Gastroesophageal sphincter (tissue), 4 donors: ENCODE results near the gene CYP4V2. TPM values are rescaled to one million over a fixed set of nuclear protein-coding genes. Genes with fewer than 3 reads are reported as not detected.

Experiments used
- ATAC-seq: fragments of 150-250 bp; one replicate; pipeline ENCODE4 v1.9.1; 2016; ENCODE audit warnings: mild to moderate bottlenecking, moderate library complexity
- H3K27ac ChIP-seq, 4 donors: fragments of 200-600 bp; sonication (generic) in 3 of 4; 1 replicate in 3 of 4; 2 replicates in 1 of 4; pipeline ENCODE4 v1.5.1; 2016 to 2019
- H3K27me3 ChIP-seq: fragments of 200-600 bp; sonication (generic); one replicate; pipeline ENCODE4 v1.5.1; 2019
- H3K36me3 ChIP-seq, 2 donors: fragments of 200-600 bp; sonication (generic); one replicate each; pipeline ENCODE4 v1.5.1; 2019; ENCODE audit warnings: control low read depth in 1 of 2
- H3K4me1 ChIP-seq, 3 donors: fragments of 200-600 bp; sonication (generic); 1 replicate in 2 of 3; 2 replicates in 1 of 3; pipeline ENCODE4 v1.5.1; 2016 to 2019; ENCODE audit warnings: control low read depth in 2 of 3
- H3K4me3 ChIP-seq, 2 donors: fragments of 200-600 bp; sonication (generic); one replicate each; pipeline ENCODE4 v1.5.1; 2019; ENCODE audit warnings: mild to moderate bottlenecking in 1 of 2, moderate library complexity in 1 of 2
- H3K9me3 ChIP-seq, 3 donors: fragments of 200-600 bp; sonication (generic); one replicate each; pipeline ENCODE4 v1.5.1; 2017 to 2019; ENCODE audit warnings: control low read depth in 2 of 3
- EP300 ChIP-seq: sonication (generic); formaldehyde crosslinking; IDR thresholded peaks from one replicate; pipeline ENCODE4 v1.6.1; 2017; ENCODE audit warnings: antibody characterized with exemption, mild to moderate bottlenecking
- POLR2A ChIP-seq, 2 donors: fragments of 450-650 bp; IDR thresholded peaks; one replicate each; pipeline ENCODE4 v1.6.1; 2017; ENCODE audit warnings: antibody characterized with exemption in 2 of 2, mild to moderate bottlenecking in 2 of 2, moderate library complexity in 1 of 2
- POLR2AphosphoS5 ChIP-seq: sonication (generic); formaldehyde crosslinking; IDR thresholded peaks from one replicate; pipeline ENCODE4 v1.6.1; 2017; ENCODE audit warnings: antibody characterized with exemption
- WGBS, 2 donors: methylation state at CpG; one replicate each; pipeline ENCODE4 v1.1.5; 2018; ENCODE audit warnings: low coverage in 1 of 2; 5-methylcytosine and 5-hydroxymethylcytosine counted together
- total RNA-seq, 4 donors: library from RNA; depleted of rRNA; stranded (reverse); fragments of >200 nt; gene quantifications; one replicate each; pipeline ENCODE4 v1.1.0, GENCODE V29; 2016
- TF ChIP-seq, protein P1 (sequence below), 4 experiments: fragments of 200-600 bp in 2 of 4; fragments of 450-650 bp in 2 of 4; sonication (generic) in 1 of 4; IDR thresholded peaks; one replicate each; pipeline ENCODE4 v1.5.1; 2017 to 2019; ENCODE audit warnings: antibody characterized with exemption in 4 of 4, mild to moderate bottlenecking in 2 of 4, moderate library complexity in 2 of 4

CYP4V2 gene
- total RNA-seq, 4 donors from 2014 or later = 25.6 to 44.7 (median 32.5) TPM

DNA sequence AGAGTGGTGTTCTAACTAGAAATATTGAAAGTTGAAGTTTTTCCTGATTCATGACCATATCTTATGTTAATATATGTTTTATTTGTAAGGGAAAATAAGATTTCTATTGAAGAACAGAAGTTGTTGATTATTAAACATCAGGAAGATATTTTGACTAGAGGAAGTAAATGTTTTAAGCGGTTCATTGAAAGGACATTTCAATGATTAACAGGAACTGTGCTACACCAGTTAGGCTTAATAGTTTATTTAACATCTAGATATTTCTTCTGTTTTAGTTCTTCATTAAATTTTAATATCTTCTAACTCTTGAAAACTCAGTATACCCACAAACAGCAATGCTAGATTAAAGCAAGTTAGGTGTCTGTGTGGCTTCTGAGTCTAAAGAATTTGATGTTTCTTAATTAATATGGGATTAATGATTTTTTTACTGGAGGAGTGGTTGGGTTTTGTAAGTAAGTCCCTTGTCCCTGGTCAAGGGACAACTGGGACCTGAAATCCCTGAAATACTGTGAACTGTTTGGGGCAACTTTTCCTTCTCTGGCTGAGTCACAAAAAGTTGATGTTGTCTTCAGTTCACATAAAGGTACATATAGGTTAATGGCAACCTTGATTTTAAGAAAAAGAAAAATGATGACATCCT is 42.9 kb upstream of the CYP4V2 start:
- Histone ChIP-seq H3K27me3 (no peaks in the 10 kb centered on the region), H3K4me3 (no peak overlapping the region), H3K27ac (no peak overlapping the region), H3K4me1 (peaks cover 0 to 28% (median 0%) of the 10 kb centered on the region in 3 donors), H3K9me3 (no peaks in the 10 kb centered on the region), H3K36me3 (peaks cover 0 to 16% of the 10 kb centered on the region in 2 donors)
- 93 to 96% methylated on average over 1 of the region's 1 CpG for WGBS, 2 donors
- TF ChIP-seq EP300 (no peak), POLR2AphosphoS5 (no peak), POLR2A (IDR thresholded peaks at IDR 0.05) (no peak)
- TF ChIP-seq, protein P1, sequence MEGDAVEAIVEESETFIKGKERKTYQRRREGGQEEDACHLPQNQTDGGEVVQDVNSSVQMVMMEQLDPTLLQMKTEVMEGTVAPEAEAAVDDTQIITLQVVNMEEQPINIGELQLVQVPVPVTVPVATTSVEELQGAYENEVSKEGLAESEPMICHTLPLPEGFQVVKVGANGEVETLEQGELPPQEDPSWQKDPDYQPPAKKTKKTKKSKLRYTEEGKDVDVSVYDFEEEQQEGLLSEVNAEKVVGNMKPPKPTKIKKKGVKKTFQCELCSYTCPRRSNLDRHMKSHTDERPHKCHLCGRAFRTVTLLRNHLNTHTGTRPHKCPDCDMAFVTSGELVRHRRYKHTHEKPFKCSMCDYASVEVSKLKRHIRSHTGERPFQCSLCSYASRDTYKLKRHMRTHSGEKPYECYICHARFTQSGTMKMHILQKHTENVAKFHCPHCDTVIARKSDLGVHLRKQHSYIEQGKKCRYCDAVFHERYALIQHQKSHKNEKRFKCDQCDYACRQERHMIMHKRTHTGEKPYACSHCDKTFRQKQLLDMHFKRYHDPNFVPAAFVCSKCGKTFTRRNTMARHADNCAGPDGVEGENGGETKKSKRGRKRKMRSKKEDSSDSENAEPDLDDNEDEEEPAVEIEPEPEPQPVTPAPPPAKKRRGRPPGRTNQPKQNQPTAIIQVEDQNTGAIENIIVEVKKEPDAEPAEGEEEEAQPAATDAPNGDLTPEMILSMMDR (IDR thresholded peaks at IDR 0.05) = no peak
- no peak for ATAC-seq

DNA sequence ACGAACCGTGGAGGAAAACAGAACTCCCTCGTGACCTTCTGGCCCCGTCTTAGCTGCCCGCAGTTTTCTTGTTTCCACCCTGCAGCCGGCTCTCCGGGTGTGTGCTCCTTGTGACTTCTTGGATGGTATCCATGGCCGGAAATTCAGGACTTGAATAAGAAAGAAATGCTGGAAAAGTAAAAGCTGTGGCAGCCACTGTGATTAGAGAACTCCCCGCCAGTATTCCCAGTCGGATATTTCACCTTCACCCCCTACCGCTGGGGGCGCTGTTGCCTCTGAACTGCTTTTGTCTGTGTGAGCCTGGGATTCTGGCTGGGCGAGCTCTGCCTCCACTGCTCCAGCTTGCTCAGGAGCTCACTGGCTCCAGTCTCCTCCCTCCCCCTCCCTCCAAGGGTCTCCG is 41.5 kb upstream of the CYP4V2 start:
- peak overlapping the region in 2 of 4 donors; percentile 17 to 68 for H3K27ac ChIP-seq
- H3K4me3 ChIP-seq = peak overlapping the region in 1 of 2 donors; percentile 15
- no peaks in the 10 kb centered on the region for H3K9me3 ChIP-seq
- peaks cover 0 to 30% of the 10 kb centered on the region in 2 donors for H3K36me3 ChIP-seq
- ATAC-seq = peak; percentile 71
- H3K4me1 ChIP-seq = peaks cover 0 to 18% (median 0%) of the 10 kb centered on the region in 3 donors
- H3K27me3 ChIP-seq = no peaks in the 10 kb centered on the region
- TF ChIP-seq, protein P1 (IDR thresholded peaks at IDR 0.05) = no peak
- TF ChIP-seq EP300 (no peak), POLR2A (IDR thresholded peaks at IDR 0.05) (no peak), POLR2AphosphoS5 (no peak)
- 41 to 51% methylated on average over 12 to 13 of the region's 14 CpGs for WGBS, 2 donors

GRCh38 chr4:186150926-186151325 is 40.4 kb upstream of the CYP4V2 start:
- WGBS, 2 donors = 92 to 100% methylated on average over 1 to 12 of the region's 13 CpGs
- H3K4me3 ChIP-seq = no peak overlapping the region
- no peak for ATAC-seq
- H3K4me1 ChIP-seq = peaks cover 0 to 10% (median 0%) of the 10 kb centered on the region in 3 donors
- TF ChIP-seq EP300 (no peak), POLR2AphosphoS5 (no peak)
- no peaks in the 10 kb centered on the region for H3K27me3 ChIP-seq
- no peak overlapping the region for H3K27ac ChIP-seq
- peaks cover 0 to 41% of the 10 kb centered on the region in 2 donors for H3K36me3 ChIP-seq
- H3K9me3 ChIP-seq = no peaks in the 10 kb centered on the region

- H3K9me3 ChIP-seq = no peaks in the 10 kb centered on the region
- H3K4me1 ChIP-seq = peaks cover 0 to 5% (median 0%) of the 10 kb centered on the region in 3 donors
- no peak overlapping the region for H3K4me3 ChIP-seq
- ATAC-seq = no peak
- TF ChIP-seq EP300 = no peak
- TF ChIP-seq, protein P1 (IDR thresholded peaks at IDR 0.05) = no peak
- no peak for TF ChIP-seq POLR2AphosphoS5
- TF ChIP-seq POLR2A (IDR thresholded peaks at IDR 0.05) = no peak
- peaks cover 0 to 46% of the 10 kb centered on the region in 2 donors for H3K36me3 ChIP-seq
- H3K27me3 ChIP-seq = no peaks in the 10 kb centered on the region
- WGBS, 2 donors = 83 to 100% methylated on average over 4 to 5 of the region's 7 CpGs
- H3K27ac ChIP-seq = no peak overlapping the region
Measured at GRCh38 chr4:186151499-186151898, 39.9 kb upstream of the CYP4V2 start.

DNA sequence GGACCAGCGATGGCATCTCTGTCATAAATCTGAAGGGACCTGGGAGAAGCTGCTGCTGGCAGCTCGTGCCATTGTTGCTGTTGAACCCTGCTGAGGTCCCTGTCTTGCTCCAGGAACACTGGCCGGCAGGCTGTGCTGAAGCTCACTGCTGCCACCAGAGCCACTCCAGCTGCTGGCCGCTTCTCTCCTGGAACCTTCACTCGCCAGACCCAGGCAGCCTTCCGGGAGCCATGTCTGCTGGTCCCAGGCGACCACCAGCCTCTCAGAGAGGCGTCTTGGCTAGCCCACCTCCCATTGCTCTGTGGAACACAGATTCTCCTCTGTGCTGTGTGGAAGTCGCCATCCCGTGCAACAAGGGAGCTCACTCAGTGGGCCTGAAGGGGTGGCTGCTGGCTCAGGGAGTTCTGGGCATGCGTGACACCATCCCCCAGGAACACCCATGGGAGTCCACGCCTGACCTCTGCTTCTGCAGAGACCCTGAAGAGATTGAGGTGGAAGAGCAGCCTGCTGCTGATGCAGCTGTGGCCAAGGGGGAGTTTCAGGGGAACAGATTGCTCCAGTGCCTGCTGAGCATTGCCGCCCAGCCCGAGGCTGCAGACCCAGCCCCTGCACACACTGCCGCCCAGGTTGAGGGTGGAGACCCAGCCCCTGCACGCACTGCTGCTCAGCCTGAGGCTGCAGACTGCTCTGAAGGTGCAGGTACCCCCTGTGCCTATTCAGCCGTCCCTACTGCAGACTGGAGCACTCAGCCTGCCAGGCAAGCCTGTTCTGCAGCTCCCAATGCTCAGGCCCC is 33.1 kb upstream of the CYP4V2 start:
- Histone ChIP-seq H3K4me1 (no peaks in the 10 kb centered on the region), H3K9me3 (no peaks in the 10 kb centered on the region), H3K27ac (no peak overlapping the region), H3K27me3 (no peaks in the 10 kb centered on the region), H3K36me3 (peaks cover 0 to 77% of the 10 kb centered on the region in 2 donors), H3K4me3 (no peak overlapping the region)
- 40 to 93% methylated on average over 1 to 3 of the region's 17 CpGs for WGBS, 2 donors
- no peak for ATAC-seq
- TF ChIP-seq, protein P1 (IDR thresholded peaks at IDR 0.05) = no peak
- TF ChIP-seq POLR2AphosphoS5 = no peak
- TF ChIP-seq POLR2A (IDR thresholded peaks at IDR 0.05) = no peak
- no peak for TF ChIP-seq EP300
